Measurements from ENCODE around the gene HIBADH.

HIBADH gene

GRCh38 chr7:27478084-27478483 lies 184.6 kb downstream of the HIBADH start:
- Histone ChIP-seq H3K4me3 (ENCODE audit: low read length) (no peak overlapping the region), H3K27ac (ENCODE audit: low read length) (no peak overlapping the region), H3K27me3 (ENCODE audit: insufficient read depth, low read length) (no peaks in the 10 kb centered on the region), H3K9me3 (ENCODE audit: insufficient read depth, low read depth, low read length) (no peaks in the 10 kb centered on the region), H3K4me1 (ENCODE audit: insufficient read depth, low read length) (no peaks in the 10 kb centered on the region), H3K36me3 (ENCODE audit: insufficient read depth, low read depth, low read length) (no peaks in the 10 kb centered on the region), H3K9ac (ENCODE audit: low read depth, low read length) (no peak overlapping the region)

DNA sequence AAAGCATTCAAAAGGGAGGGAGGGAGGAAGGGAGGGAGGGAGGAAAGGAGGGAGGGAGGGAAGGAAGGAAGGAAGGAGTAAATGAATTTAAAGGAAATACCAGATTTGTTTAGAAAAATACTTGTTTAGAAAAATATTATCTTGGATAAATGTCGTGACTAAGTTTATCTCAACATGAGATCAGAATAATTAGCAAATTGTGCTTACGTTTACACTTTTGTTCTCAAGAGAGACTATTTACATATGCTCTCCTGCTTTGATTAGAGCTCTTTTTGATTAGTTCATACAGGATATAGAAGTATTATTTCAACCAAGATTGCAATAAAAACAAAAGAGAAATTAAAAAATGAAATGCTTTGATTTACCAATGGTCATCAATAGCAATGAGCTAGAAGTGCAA lies 186.2 kb downstream of the HIBADH start:
- Histone ChIP-seq H3K4me3 (ENCODE audit: low read length) (no peak overlapping the region), H3K27me3 (ENCODE audit: insufficient read depth, low read length) (no peaks in the 10 kb centered on the region), H3K4me1 (ENCODE audit: insufficient read depth, low read length) (no peaks in the 10 kb centered on the region)

More for the DNA sequence above, 186.2 kb downstream of the HIBADH start:
- Histone ChIP-seq H3K36me3 (ENCODE audit: insufficient read depth, low read depth, low read length) (no peaks in the 10 kb centered on the region), H3K9me3 (ENCODE audit: insufficient read depth, low read depth, low read length) (no peaks in the 10 kb centered on the region), H3K9ac (ENCODE audit: low read depth, low read length) (no peak overlapping the region), H3K27ac (ENCODE audit: low read length) (no peak overlapping the region)

All from iPS-20b (cell line).